Ecto neural progenitor cell (in vitro differentiated cells): ENCODE measurements around the gene NDUFB2.
"Not testable (repeated sequence)": the region's sequence is repeated elsewhere in the genome, so short reads cannot be mapped to it uniquely, and the experiment has no call there.

Source experiments
- DNase-seq: peaks from one replicate; pipeline ENCODE4 v3.0.0-alpha.2; 2018; ENCODE audit warnings: low spot score

The NDUFB2 gene

GRCh38 chr7:140734729-140735128, 38.2 kb downstream of the NDUFB2 start:
- DNase-seq: no peak

DNA sequence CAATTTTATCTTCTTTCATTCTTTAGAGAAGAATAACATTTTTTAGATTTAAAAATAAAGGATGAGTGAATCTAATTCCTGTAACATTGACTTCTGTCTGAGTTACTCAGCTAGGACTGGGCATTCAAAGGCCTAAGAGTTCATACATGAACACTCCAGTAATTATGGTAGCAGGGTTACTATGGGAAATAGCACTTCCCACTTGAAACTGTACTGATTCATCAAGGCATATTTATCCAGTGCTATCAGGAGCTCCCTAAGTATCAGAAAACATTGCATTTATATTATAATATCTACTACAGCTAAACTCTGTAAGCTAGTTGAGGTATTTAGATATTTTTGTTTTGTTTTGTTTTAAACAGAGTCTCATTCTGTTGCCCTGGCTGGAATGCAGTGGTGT, 41.8 kb downstream of the NDUFB2 start:
- no peak for DNase-seq

DNA sequence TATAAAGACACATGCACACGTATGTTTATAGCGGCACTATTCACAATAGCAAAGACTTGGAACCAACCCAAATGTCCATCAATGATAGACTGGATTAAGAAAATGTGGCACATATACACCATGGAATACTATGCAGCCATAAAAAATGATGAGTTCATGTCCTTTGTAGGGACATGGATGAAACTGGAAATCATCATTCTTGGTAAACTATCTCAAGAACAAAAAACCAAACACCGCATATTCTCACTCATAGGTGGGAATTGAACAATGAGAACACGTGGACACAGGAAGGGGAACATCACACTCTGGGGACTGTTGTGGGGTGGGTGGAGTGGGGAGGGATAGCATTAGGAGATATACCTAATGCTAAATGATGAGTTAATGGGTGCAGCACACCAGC, 46.7 kb downstream of the NDUFB2 start:
- DNase-seq: not testable (repeated sequence)

DNA sequence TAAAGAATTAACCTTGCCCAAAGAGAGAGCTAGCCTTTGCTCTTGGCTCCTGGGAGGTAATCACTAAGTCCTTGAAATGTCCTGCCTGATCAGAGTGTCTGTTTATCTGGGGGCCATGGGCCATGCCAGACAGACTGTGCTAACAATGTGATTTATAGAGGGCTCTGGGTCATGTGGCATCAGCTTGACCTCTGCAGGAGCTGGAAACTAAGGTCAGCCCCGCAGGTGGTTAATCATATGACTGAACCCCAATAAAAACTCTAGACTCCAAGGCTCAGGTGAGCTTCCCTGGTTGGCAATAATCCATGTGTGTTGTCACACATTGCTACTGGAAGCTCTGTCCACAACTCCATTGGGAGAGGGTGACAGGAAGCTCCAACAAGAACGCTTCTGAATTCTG, 47.5 kb downstream of the NDUFB2 start:
- no peak for DNase-seq

DNA sequence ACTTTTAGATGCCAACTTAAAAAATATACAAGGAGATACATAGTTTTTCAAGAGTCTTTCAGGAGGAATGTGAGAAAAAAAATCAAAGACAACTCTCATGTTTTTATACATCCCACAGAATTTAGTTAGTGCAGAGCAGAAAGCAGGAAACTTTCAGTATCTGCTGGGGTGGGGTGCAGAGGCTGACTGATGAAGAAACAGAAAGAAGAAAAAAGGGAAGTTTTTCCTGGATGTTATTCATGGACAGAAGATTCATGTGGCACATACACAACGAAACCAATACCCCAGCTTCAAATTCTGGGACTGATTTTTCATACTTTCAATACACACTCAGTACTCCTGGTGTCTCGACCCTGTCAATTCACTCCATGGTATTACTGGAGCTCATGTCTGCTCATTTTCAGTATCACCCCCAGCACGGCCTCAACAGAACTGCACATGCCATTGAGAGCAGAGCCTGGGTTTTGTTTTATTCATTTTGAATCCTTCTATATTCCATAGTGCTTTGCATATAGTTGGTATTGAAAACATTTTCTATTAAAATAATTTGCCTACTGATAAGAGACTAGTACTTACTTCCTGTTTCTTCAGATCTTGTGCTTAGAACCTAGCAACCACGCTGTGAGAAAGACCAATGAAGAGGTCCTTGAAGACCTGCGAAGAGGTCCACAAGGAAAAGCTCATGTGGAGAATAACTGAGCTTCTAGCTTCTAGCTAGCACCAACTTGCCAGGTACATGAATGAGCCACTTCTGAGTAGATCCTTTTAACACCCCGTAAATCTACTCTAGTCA, 49.0 kb downstream of the NDUFB2 start:
- DNase-seq: no peak

DNA sequence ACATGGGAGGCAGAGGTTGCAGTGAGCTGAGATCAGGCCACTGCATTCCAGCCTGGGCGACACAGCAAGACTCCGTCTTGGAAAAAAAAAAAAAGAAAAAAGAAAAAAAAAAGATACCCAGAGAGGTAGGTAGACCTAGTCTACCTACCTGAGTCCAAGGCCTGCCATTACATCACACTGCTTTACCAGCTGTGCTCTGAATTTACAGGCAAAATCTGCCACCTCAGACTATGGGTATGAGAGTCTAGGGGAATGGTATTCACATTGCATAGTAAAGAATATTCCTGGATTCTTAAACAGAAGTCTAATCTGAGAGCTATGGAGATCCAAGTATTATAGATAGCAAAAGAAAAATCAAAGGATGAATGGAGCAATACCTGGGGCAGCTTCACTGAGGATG, 50.2 kb downstream of the NDUFB2 start:
- DNase-seq: no peak

GRCh38 chr7:140752533-140752932, 56.0 kb downstream of the NDUFB2 start:
- DNase-seq: no peak

DNA sequence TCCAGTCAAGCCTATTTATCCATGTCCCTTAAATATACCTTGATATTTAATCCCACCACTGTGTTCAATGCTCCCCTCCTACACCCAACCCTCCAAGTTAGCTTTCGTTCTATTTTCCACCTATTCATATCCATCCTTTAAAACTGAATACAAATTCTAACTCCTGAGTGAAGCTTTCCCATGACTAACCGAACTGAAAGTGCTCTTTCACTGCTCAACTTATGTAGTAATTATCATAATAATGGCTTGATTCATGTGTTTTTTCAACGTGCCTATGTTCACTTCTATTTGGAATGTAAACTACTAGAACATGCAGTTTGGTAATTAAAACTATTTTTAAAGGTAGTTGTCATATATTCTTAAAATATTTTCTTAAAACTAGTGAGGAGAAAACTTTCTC, 58.0 kb downstream of the NDUFB2 start:
- no peak for DNase-seq
